K562 (cell line): Measurements from ENCODE around the gene CMIP. TPM values are rescaled to one million over a fixed set of nuclear protein-coding genes. Genes with fewer than 3 reads are reported as not detected.

Experiments used
- ATAC-seq: fragments of 200-7000 bp; cut with Tn5 transposase; 3 replicates; pipeline ENCODE4 v1.9.1; 2020; ENCODE audit warnings: moderate library complexity
- BruUV-seq: library from RNA; stranded (reverse); fragments of 400-500 nt; replicated peaks from 2 replicates; lab custom pipeline; 2021; lab: Mats Ljungman, UMichigan
- CTCF ChIA-PET: fragments of 300-600 bp; formaldehyde crosslinking; extraction: SDS; loops from one replicate; lab custom pipeline; 2021; ENCODE audit warnings: low intra/inter-chr PET ratio; lab: Yijun Ruan, JAX
- POLR2A ChIA-PET: fragments of 300-600, 350-650 bp; sonication (Branson Sonifier 250); formaldehyde crosslinking; extraction: SDS; loops from one replicate; lab custom pipeline; 2021; ENCODE audit warnings: antibody characterized with exemption, inconsistent platforms; lab: Yijun Ruan, JAX
- DNase-seq, 4 experiments: peaks; one replicate each; pipeline versions ENCODE4 v3.0.0 to v3.0.0-alpha.2; 2011 to 2018; ENCODE audit warnings: low spot score in 3 of 4, mixed read lengths in 3 of 4; ENCODE audit errors: extremely low read depth in 1 of 4
- FAIRE-seq: peaks from 2 replicates; lab custom pipeline; 2011; peaks lifted over from hg19 to GRCh38; lab: Jason Lieb, UNC
- H2AFZ ChIP-seq: 2 replicates; pipeline ENCODE4 v1.6.0; 2011; ENCODE audit warnings: low read depth, low read length, control low read depth, inconsistent platforms
- H3K27ac ChIP-seq: fragments of 200-600 bp; 3 replicates; pipeline ENCODE4 v1.8.0; 2011; ENCODE audit warnings: low read depth, mild to moderate bottlenecking, control low read depth, inconsistent platforms, low read length, moderate library complexity, mixed read lengths; ENCODE audit errors: extremely low read depth
- H3K27me3 ChIP-seq, 2 experiments: fragments of 300-600 bp in 1 of 2; 2 replicates in 1 of 2; 3 replicates in 1 of 2; pipeline versions ENCODE4 v1.6.0 to v1.8.0; 2011; ENCODE audit warnings: inconsistent platforms in 2 of 2, low read length in 2 of 2, mild to moderate bottlenecking in 1 of 2, mixed read lengths in 1 of 2, moderate library complexity in 1 of 2; ENCODE audit not compliant: control insufficient read depth in 2 of 2, insufficient read depth in 2 of 2
- H3K36me3 ChIP-seq: fragments of 300-600 bp; 3 replicates; pipeline ENCODE4 v1.8.0; 2011; ENCODE audit warnings: mild to moderate bottlenecking, low read length, inconsistent platforms; ENCODE audit not compliant: control insufficient read depth, insufficient read depth
- H3K4me1 ChIP-seq, 2 experiments: fragments of 200-600 bp in 1 of 2; replicated peaks in 1 of 2; 2 replicates in 1 of 2; 3 replicates in 1 of 2; pipeline versions ENCODE4 v1.5.1 to v1.8.0; 2011; ENCODE audit warnings: inconsistent platforms in 2 of 2, low read length in 2 of 2, mild to moderate bottlenecking in 1 of 2, mixed read lengths in 1 of 2, moderate library complexity in 1 of 2; ENCODE audit not compliant: control insufficient read depth in 2 of 2, insufficient read depth in 2 of 2
- H3K4me2 ChIP-seq: 2 replicates; pipeline ENCODE4 v1.6.1; 2011; ENCODE audit warnings: low read length, control low read depth, inconsistent platforms, mixed read lengths; ENCODE audit not compliant: insufficient read depth
- H3K4me3 ChIP-seq: fragments of 200-600 bp; sonication (generic), shearing (Covaris generic); 2 replicates; pipeline ENCODE4 v1.5.1; 2016; ENCODE audit warnings: control low read depth, inconsistent platforms
- H3K79me2 ChIP-seq: fragments of 200-600 bp; 3 replicates; pipeline ENCODE4 v1.8.0; 2011; ENCODE audit warnings: low read length, inconsistent platforms; ENCODE audit not compliant: control insufficient read depth, insufficient read depth
- H3K9ac ChIP-seq, 2 experiments: 2 replicates each; pipeline versions ENCODE4 v1.6.0 to v1.6.1; 2011; ENCODE audit warnings: low read depth in 2 of 2, low read length in 2 of 2, control low read depth in 1 of 2, inconsistent platforms in 1 of 2, mild to moderate bottlenecking in 1 of 2, mixed read lengths in 1 of 2; ENCODE audit not compliant: insufficient read depth in 1 of 2
- H3K9me1 ChIP-seq: one replicate; pipeline ENCODE4 v1.6.0; 2011; ENCODE audit warnings: inconsistent platforms, mild to moderate bottlenecking, low read length, moderate library complexity; ENCODE audit not compliant: control insufficient read depth, insufficient read depth
- H3K9me3 ChIP-seq: replicated peaks from 2 replicates; pipeline ENCODE4 v1.5.1; 2011; ENCODE audit warnings: low read depth, low read length, inconsistent platforms; ENCODE audit not compliant: control insufficient read depth, insufficient read depth
- H4K20me1 ChIP-seq: replicated peaks from 2 replicates; pipeline ENCODE4 v1.6.1; 2011; ENCODE audit warnings: low read length, inconsistent platforms, mixed read lengths; ENCODE audit not compliant: control insufficient read depth, insufficient read depth
- FOXA1 ChIP-seq: fragments of 450-650 bp; IDR thresholded peaks from 2 replicates; pipeline ENCODE4 v1.6.1; 2016; ENCODE audit warnings: mild to moderate bottlenecking, borderline replicate concordance
- FOXJ2 ChIP-seq: fragments of 200-800 bp; sonication (Bioruptor generic); IDR thresholded peaks from 2 replicates; pipeline ENCODE4 v1.6.1; 2016; ENCODE audit warnings: missing genetic modification characterization, missing compliant biosample characterization
- GTF2F1 ChIP-seq: IDR thresholded peaks from 2 replicates; pipeline ENCODE4 v1.6.1; 2011; ENCODE audit warnings: low read depth, low read length, improper control_type of control experiment
- HNRNPL ChIP-seq: fragments of 200-400 bp; formaldehyde crosslinking; IDR thresholded peaks from 2 replicates; pipeline ENCODE4 v1.6.1; 2017; ENCODE audit warnings: low read depth, mild to moderate bottlenecking, low read length
- KDM4B ChIP-seq, 2 experiments: fragments of 450-650 bp in 1 of 2; sonication (generic) in 1 of 2; IDR thresholded peaks; 2 replicates each; pipeline ENCODE4 v1.6.1; 2016 to 2017; ENCODE audit warnings: borderline replicate concordance in 2 of 2, antibody characterized with exemption in 1 of 2, low read depth in 1 of 2, mild to moderate bottlenecking in 1 of 2
- TRIM24 ChIP-seq, 2 experiments: fragments of 450-650 bp; IDR thresholded peaks; 2 replicates each; pipeline ENCODE4 v1.6.1; 2016
- ZFP1 ChIP-seq: fragments of 450-650 bp; formaldehyde crosslinking; IDR thresholded peaks from 2 replicates; pipeline ENCODE4 v1.4.0; 2020; ENCODE audit warnings: mild to moderate bottlenecking, mixed read lengths
- WGBS: fragments of 100-300 bp; shearing (Covaris generic); methylation state at CpG from one replicate; pipeline ENCODE4 v1.1.6; 2016; ENCODE audit warnings: low coverage, mixed read lengths; ENCODE audit not compliant: insufficient coverage; ENCODE audit errors: missing lambda C conversion rate; 5-methylcytosine and 5-hydroxymethylcytosine counted together
- in situ Hi-C: fragments of 300-500 bp; cut with MboI; formaldehyde crosslinking; loops from 4 replicates; pipeline ENCODE4 v1.15.0; 2018; ENCODE audit warnings: inconsistent platforms, mixed read lengths
- intact Hi-C: fragments of 100-400 bp; cut with micrococcal nuclease; formaldehyde crosslinking; loops from 2 replicates; pipeline ENCODE4 v1.14.2; 2022
- polyA plus RNA-seq, 8 experiments: library from polyadenylated mRNA; depleted of rRNA in 4 of 8; stranded (reverse) in 5 of 8; unstranded in 3 of 8; fragments of >200 nt; fragmentation: Nextera tagmentation in 2 of 8; fragmentation: Illumina TruSeq in 1 of 8; extraction: Ambion mirVana in 2 of 8; extraction: Trizol in 1 of 8; gene quantifications; 2 replicates each; pipeline versions ENCODE4 v1.2.1 to v1.2.3, GENCODE V29; 2011 to 2014; ENCODE audit warnings: inconsistent platforms in 1 of 8, missing spikeins in 1 of 8
- total RNA-seq, 7 experiments: library from RNA; depleted of rRNA in 6 of 7; stranded (reverse); fragments of >200 nt in 6 of 7; fragmentation: Illumina TruSeq in 2 of 7; extraction: Trizol in 2 of 7; gene quantifications; 2 replicates each; pipeline versions ENCODE4 v1.2.1 to v1.2.3, GENCODE V29; 2011 to 2021; ENCODE audit warnings: low replicate concordance in 1 of 7
- TF ChIP-seq, protein P1 (sequence below): fragments of 450-650 bp; formaldehyde crosslinking; IDR thresholded peaks from 2 replicates; pipeline ENCODE4 v1.4.0; 2020; ENCODE audit warnings: mild to moderate bottlenecking, moderate library complexity
- TF ChIP-seq, protein P2 (sequence below): fragments of 250-450 bp; sonication (Bioruptor Pico); IDR thresholded peaks from 2 replicates; pipeline ENCODE4 v1.4.0; 2020; ENCODE audit warnings: mild to moderate bottlenecking, moderate library complexity
- TF ChIP-seq, protein P3 (sequence below): fragments of 250-450 bp; sonication (Bioruptor Pico); IDR thresholded peaks from 2 replicates; pipeline ENCODE4 v1.5.0; 2020; ENCODE audit warnings: mild to moderate bottlenecking, borderline replicate concordance

CMIP gene
- total and polyA plus RNA-seq, 9 of the 15 experiments (the other 6 are each of a cell fraction or from before 2014, with no cell fraction given) = 0.94 to 82.5 (median 10.3) TPM

DNA sequence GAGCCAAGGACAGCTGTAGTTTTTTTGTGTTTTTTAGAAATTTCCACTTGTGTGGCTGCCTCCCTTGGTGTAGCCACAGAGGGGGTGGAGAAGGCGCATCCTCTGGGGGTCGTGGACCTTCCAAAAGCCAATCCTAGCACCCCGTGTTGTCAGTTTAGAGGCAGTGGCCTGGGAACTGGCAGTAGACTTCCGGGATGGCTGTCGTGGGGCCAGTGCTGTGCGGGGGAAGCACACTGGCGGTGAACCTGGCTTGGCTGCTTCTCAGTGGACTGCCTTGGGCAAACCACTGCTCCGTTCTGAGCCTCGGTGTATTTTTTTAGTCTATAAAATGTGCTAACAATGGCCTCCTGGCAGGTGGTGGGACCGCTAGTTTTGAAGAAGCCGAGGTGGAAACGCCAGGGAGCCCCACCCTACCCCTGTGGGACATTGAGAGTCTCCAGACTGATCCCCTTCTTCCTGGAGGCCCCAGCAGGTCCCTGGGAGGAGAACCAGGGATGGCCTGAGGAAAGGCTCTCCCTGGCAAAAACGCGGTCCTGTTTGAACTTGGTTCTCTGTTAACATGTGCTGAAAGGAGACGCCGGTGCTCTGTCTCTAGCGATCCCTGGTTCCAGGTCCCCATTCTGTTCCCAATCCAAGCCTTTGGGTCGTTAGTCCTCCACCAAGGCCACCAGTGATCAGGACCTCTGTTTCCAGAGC lies 125.7 kb downstream of the CMIP start (continued):
- TF ChIP-seq, protein P1, sequence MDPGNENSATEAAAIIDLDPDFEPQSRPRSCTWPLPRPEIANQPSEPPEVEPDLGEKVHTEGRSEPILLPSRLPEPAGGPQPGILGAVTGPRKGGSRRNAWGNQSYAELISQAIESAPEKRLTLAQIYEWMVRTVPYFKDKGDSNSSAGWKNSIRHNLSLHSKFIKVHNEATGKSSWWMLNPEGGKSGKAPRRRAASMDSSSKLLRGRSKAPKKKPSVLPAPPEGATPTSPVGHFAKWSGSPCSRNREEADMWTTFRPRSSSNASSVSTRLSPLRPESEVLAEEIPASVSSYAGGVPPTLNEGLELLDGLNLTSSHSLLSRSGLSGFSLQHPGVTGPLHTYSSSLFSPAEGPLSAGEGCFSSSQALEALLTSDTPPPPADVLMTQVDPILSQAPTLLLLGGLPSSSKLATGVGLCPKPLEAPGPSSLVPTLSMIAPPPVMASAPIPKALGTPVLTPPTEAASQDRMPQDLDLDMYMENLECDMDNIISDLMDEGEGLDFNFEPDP (CRISPR knock-in tag) = no peak
- TF ChIP-seq HNRNPL (no peak), KDM4B (IDR thresholded peaks at IDR 0.05; ENCODE audit: borderline replicate concordance in 2 of 2, low read depth in 1 of 2) (no peak), FOXJ2 (tag) (no peak), ZFP1 (CRISPR knock-in tag) (no peak), GTF2F1 (no peak)
- TF ChIP-seq, protein P2, sequence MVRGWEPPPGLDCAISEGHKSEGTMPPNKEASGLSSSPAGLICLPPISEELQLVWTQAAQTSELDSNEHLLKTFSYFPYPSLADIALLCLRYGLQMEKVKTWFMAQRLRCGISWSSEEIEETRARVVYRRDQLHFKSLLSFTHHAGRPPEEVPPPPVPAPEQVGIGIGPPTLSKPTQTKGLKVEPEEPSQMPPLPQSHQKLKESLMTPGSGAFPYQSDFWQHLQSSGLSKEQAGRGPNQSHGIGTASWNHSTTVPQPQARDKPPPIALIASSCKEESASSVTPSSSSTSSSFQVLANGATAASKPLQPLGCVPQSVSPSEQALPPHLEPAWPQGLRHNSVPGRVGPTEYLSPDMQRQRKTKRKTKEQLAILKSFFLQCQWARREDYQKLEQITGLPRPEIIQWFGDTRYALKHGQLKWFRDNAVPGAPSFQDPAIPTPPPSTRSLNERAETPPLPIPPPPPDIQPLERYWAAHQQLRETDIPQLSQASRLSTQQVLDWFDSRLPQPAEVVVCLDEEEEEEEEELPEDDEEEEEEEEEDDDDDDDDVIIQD (CRISPR knock-in tag) = no peak

DNA sequence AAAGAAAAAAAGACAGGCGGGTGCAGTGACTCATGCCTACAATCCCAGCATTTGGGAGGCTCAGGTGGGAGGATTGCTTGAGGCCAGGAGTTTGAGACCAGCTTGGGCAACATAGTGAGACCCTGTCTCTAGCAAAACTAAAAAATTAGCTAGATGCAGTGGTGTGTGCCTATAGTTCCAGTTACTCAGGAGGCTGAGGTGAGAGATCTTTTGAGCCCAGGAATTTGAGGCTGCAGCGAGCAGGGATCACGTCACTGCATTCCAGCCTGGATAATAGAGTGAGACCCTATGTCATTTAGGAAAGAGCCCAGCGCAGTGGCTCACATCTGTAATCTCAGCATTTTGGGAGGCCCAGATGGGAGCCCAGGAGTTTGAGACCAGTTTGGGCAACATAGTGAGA lies 126.6 kb downstream of the CMIP start:
- POLR2A ChIA-PET = no interaction called here
- intact Hi-C loops = no loop called here

More for the DNA sequence above, 126.6 kb downstream of the CMIP start:
- no peak overlapping the region for H3K27ac ChIP-seq
- 85% methylated on average over 4 of the region's 4 CpGs for WGBS
- TF ChIP-seq FOXA1 (no peak), TRIM24 (IDR thresholded peaks at IDR 0.05) (no peak)
- TF ChIP-seq, protein P3, sequence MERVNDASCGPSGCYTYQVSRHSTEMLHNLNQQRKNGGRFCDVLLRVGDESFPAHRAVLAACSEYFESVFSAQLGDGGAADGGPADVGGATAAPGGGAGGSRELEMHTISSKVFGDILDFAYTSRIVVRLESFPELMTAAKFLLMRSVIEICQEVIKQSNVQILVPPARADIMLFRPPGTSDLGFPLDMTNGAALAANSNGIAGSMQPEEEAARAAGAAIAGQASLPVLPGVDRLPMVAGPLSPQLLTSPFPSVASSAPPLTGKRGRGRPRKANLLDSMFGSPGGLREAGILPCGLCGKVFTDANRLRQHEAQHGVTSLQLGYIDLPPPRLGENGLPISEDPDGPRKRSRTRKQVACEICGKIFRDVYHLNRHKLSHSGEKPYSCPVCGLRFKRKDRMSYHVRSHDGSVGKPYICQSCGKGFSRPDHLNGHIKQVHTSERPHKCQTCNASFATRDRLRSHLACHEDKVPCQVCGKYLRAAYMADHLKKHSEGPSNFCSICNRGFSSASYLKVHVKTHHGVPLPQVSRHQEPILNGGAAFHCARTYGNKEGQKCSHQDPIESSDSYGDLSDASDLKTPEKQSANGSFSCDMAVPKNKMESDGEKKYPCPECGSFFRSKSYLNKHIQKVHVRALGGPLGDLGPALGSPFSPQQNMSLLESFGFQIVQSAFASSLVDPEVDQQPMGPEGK (CRISPR knock-in tag) = no peak
- H3K9me3 ChIP-seq = no peaks in the 10 kb centered on the region
- H3K9me1 ChIP-seq = peaks cover 17% of the 10 kb centered on the region
- no peak for DNase-seq
- CTCF ChIA-PET = no interaction called here
- H3K4me1 ChIP-seq = peaks cover 0 to 9% of the 10 kb centered on the region in 2 experiments; a peak in 1 of 5 replicates
- no peak overlapping the region for H2AFZ ChIP-seq
- no peaks in the 10 kb centered on the region; the same call in 2 of the 3 replicates for H3K36me3 ChIP-seq
- H3K9ac ChIP-seq = no peak overlapping the region
- in situ Hi-C loops = no loop called here
- no peak for FAIRE-seq
- H3K4me2 ChIP-seq = no peak overlapping the region
- H3K27me3 ChIP-seq = no peaks in the 10 kb centered on the region
- peaks cover 66% of the 10 kb centered on the region for H4K20me1 ChIP-seq
- H3K4me3 ChIP-seq = no peak overlapping the region
- peaks cover 54% of the 10 kb centered on the region for H3K79me2 ChIP-seq
- BruUV-seq = no TSS peak
- no peak for ATAC-seq
